ENCODE data around the gene UFC1. TPM values are rescaled to one million over a fixed set of nuclear protein-coding genes. Genes with fewer than 3 reads are reported as not detected.

The UFC1 gene
- total and polyA plus RNA-seq, 9 donors: 63.2 to 209 (median 107) TPM

DNA sequence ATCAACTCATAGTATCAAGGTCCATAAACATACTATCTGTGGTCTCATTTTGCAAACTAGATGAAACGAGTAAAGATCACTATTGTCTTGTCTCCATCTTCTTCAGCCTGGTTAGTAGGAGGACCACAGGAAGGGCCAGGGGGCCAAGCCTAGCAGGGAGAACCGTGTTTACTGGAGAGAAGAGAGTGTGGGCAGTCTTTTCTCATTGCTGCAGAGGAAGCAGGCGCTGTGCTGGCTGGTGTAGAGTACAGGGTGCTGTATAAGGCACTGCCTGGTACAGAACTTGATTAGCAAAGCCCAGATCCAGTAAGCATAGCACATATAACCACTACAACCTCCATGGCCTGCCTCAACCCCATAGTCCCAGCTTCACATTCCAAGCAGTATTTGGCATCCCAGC, 33.5 kb downstream of the UFC1 start:
- intact Hi-C loops (cut with DNase I): no loop called here
- peak in 1 of 5 donors; percentile 31 for DNase-seq
- H3K36me3 ChIP-seq: no peaks in the 10 kb centered on the region
- no peak overlapping the region for H3K27ac ChIP-seq
- 60 to 69% (median 65%) methylated on average over 3 of the region's 3 CpGs for WGBS, 3 donors
- no peak overlapping the region for H3K4me3 ChIP-seq
- H3K9me3 ChIP-seq: no peaks in the 10 kb centered on the region
- TF ChIP-seq EP300 (IDR thresholded peaks at IDR 0.05) (no peak), POLR2A (IDR thresholded peaks at IDR 0.05) (no peak), CTCF (IDR thresholded peaks at IDR 0.05) (no peak)
- no peaks in the 10 kb centered on the region for H3K27me3 ChIP-seq
- H3K4me1 ChIP-seq (ENCODE audit: insufficient read depth): peaks cover 2% of the 10 kb centered on the region

GRCh38 chr1:161188381-161188780, 34.6 kb downstream of the UFC1 start:
- Histone ChIP-seq H3K9me3 (no peaks in the 10 kb centered on the region), H3K27ac (no peak overlapping the region), H3K4me3 (no peak overlapping the region), H3K4me1 (ENCODE audit: insufficient read depth) (peaks cover 2% of the 10 kb centered on the region), H3K27me3 (no peaks in the 10 kb centered on the region), H3K36me3 (no peaks in the 10 kb centered on the region)
- intact Hi-C loops (cut with DNase I): no loop called here
- DNase-seq: peak in 1 of 5 donors; percentile 7
- no peak for TF ChIP-seq EP300 (IDR thresholded peaks at IDR 0.05)
- no peak for TF ChIP-seq CTCF (IDR thresholded peaks at IDR 0.05)
- no peak for TF ChIP-seq POLR2A (IDR thresholded peaks at IDR 0.05)
- 55 to 66% (median 60%) methylated on average over 6 of the region's 6 CpGs for WGBS, 3 donors

GRCh38 chr1:161189036-161189435, 35.3 kb downstream of the UFC1 start:
- Histone ChIP-seq H3K27ac (no peak overlapping the region), H3K27me3 (no peaks in the 10 kb centered on the region), H3K4me1 (ENCODE audit: insufficient read depth) (peaks cover 3% of the 10 kb centered on the region), H3K4me3 (no peak overlapping the region), H3K36me3 (no peaks in the 10 kb centered on the region), H3K9me3 (no peaks in the 10 kb centered on the region)
- peak in 2 of 5 donors; percentile 32 to 40 for DNase-seq
- no peak for TF ChIP-seq EP300 (IDR thresholded peaks at IDR 0.05)
- no peak for TF ChIP-seq POLR2A (IDR thresholded peaks at IDR 0.05)
- no peak for TF ChIP-seq CTCF (IDR thresholded peaks at IDR 0.05)
- intact Hi-C loops (cut with DNase I): no loop called here
- WGBS, 3 donors: 76 to 86% (median 81%) methylated on average over 5 of the region's 5 CpGs

GRCh38 chr1:161190962-161191521, 37.3 kb downstream of the UFC1 start:
- Histone ChIP-seq H3K9me3 (no peaks in the 10 kb centered on the region), H3K4me3 (no peak overlapping the region), H3K4me1 (ENCODE audit: insufficient read depth) (peaks cover 2% of the 10 kb centered on the region), H3K36me3 (no peaks in the 10 kb centered on the region), H3K27ac (no peak overlapping the region), H3K27me3 (no peaks in the 10 kb centered on the region)
- 68 to 77% (median 77%) methylated on average over 21 to 22 of the region's 22 CpGs for WGBS, 3 donors
- intact Hi-C loops (cut with DNase I): loop anchor here (5.0 to 10.0 kb wide), 3 partner anchors 36 to 194 kb away; partner anchors contain the start of gene TOMM40L (in 1 of the 4)
- TF ChIP-seq EP300 (IDR thresholded peaks at IDR 0.05): no peak
- TF ChIP-seq POLR2A (IDR thresholded peaks at IDR 0.05): no peak
- TF ChIP-seq CTCF (IDR thresholded peaks at IDR 0.05): no peak
- DNase-seq: peak in 2 of 5 donors; percentile 46 to 53
